Subcutaneous abdominal adipose tissue (tissue), 5 donors: ENCODE results near the gene HRH2.
A peak's percentile ranks its signal among the peaks of the same experiment; 100 is the strongest.
"Not testable (repeated sequence)": the region's sequence is repeated elsewhere in the genome, so short reads cannot be mapped to it uniquely, and the experiment has no call there.

Experiments
- H3K27ac ChIP-seq: one replicate; pipeline ENCODE4 v1.7.0; 2013; ENCODE audit warnings: low read depth, mild to moderate bottlenecking, inconsistent platforms, low read length, moderate library complexity
- H3K27me3 ChIP-seq, 5 donors: one replicate each; pipeline ENCODE4 v1.7.0; 2013; ENCODE audit warnings: low read length in 5 of 5, inconsistent platforms in 1 of 5; ENCODE audit not compliant: control insufficient read depth in 5 of 5, insufficient read depth in 4 of 5
- H3K36me3 ChIP-seq, 5 donors: one replicate each; pipeline ENCODE4 v1.7.0; 2013; ENCODE audit warnings: low read length in 5 of 5; ENCODE audit not compliant: control insufficient read depth in 5 of 5, insufficient read depth in 5 of 5
- H3K4me1 ChIP-seq, 5 donors: one replicate each; pipeline ENCODE4 v1.7.0; 2013; ENCODE audit warnings: low read length in 5 of 5, mild to moderate bottlenecking in 3 of 5, moderate library complexity in 1 of 5; ENCODE audit not compliant: control insufficient read depth in 5 of 5, insufficient read depth in 5 of 5
- H3K4me3 ChIP-seq, 5 donors: one replicate each; pipeline ENCODE4 v1.7.0; 2013; ENCODE audit warnings: low read length in 5 of 5, low read depth in 1 of 5
- H3K9ac ChIP-seq, 5 donors: one replicate each; pipeline ENCODE4 v1.7.0; 2013; ENCODE audit warnings: low read length in 5 of 5, mild to moderate bottlenecking in 4 of 5, moderate library complexity in 3 of 5
- H3K9me3 ChIP-seq, 5 donors: one replicate each; pipeline ENCODE4 v1.7.0; 2013; ENCODE audit warnings: low read length in 5 of 5; ENCODE audit not compliant: control insufficient read depth in 5 of 5
- donor health status: healthy.
- donor health status: healthy.
- donor health status: healthy.
- donor health status: healthy.
- donor health status: healthy.

Gene HRH2

DNA sequence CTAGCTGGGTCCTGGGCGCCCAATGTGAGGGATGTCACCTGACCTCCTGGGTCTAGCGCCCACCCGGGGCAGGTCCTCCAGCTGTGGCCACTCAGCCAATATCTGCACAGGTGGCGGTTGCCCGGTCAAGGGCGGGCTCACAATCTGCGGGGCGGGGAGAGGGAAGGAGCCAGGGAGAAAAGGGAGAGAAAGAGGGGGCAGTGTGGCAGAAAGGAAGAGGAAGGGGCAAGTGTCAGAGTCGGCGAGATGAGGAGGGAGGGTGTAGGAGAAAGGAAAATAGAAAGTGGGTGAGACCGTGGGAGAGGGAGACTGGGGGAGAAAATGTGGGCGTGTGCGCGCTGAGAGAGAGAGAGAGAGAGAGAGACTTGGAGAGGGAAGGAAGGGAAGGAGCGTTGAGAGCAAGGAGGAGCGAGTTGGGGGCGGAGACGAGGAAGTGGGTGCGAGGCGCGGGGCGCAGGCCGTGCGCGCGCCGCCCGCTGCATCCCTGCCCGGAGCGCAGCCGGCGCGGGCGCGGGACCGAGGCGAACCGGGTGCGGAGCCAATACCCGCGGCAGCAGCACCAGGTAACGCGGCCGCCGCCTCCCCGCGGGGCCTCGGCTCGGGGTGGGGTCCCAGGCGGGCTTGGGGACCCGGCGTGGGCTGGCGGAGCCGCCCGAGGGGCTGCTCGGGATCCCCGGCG is at the start of gene HRH2:
Gene HRH2, plus strand, starts transcription at position 479 of the 679 bp plus-strand sequence. CDS start 25,163 bp downstream, outside the sequence.
- Histone ChIP-seq H3K27ac (no peak within 1 kb of the TSS), H3K27me3 (peaks cover 0 to 34% (median 28%) of the 10 kb centered on the region in 5 donors), H3K9ac (peak within 1 kb of the TSS in 4 of 5 donors; percentile 13 to 48 (median 32)), H3K36me3 (no peaks in the 10 kb centered on the region), H3K4me1 (peaks cover 2 to 30% (median 14%) of the 10 kb centered on the region in 5 donors), H3K4me3 (peak within 1 kb of the TSS; percentile 53 to 74 (median 67)), H3K9me3 (no peaks in the 10 kb centered on the region)

DNA sequence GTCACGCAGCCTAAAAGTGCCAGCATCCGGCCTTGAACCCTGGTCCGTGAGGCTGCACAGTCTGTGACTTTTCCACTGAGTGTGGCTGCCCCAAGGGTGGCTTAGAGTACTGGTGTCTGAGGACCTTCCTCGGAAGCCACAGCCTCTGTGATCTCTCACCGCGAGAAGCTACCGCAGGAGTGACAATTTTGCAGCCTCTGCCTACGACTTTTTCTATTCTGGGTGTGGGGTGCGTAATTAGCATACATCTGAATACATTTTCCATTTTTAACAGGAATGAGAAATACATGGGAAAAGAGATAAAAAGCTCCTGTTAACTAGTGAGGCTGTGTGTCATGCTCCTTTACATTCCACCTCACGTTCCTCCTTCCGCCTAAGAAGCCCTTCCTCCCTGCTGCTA is 48.3 kb upstream of the HRH2 start:
- no peak overlapping the region for H3K9ac ChIP-seq
- H3K9me3 ChIP-seq = no peaks in the 10 kb centered on the region
- peaks cover 0 to 11% (median 9%) of the 10 kb centered on the region in 5 donors for H3K4me1 ChIP-seq
- no peaks in the 10 kb centered on the region for H3K36me3 ChIP-seq
- H3K4me3 ChIP-seq = no peak overlapping the region
- H3K27me3 ChIP-seq = peaks cover 0 to 6% (median 4%) of the 10 kb centered on the region in 5 donors
- no peak overlapping the region for H3K27ac ChIP-seq

- no peak overlapping the region for H3K4me3 ChIP-seq
- H3K9me3 ChIP-seq = no peaks in the 10 kb centered on the region
- H3K4me1 ChIP-seq = peaks cover 0 to 14% (median 9%) of the 10 kb centered on the region in 5 donors
- no peaks in the 10 kb centered on the region for H3K36me3 ChIP-seq
- H3K9ac ChIP-seq = no peak overlapping the region
- peaks cover 0 to 6% (median 4%) of the 10 kb centered on the region in 5 donors for H3K27me3 ChIP-seq
- H3K27ac ChIP-seq = no peak overlapping the region
These were observed 47.5 kb upstream of the HRH2 start for GRCh38 chr5:175610381-175610780.

DNA sequence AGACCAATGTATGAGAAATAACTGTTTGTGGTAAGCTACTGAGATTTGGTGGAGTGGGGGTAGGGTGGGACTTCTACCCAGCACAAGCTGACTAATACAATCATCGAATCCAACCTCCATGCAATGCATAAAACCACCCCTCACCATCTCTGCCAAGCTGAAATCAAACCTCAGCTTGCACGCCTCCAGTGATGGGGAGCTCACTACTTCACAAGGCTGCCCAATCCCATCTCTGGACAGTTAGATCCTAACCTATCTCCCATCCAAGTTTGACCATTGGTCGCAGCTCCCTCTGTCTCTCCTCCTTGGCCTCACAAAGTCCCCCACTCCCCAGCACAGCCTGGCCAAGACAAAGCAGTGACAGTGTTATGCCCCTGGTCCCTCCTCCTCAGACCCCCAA is 47.0 kb upstream of the HRH2 start:
- Histone ChIP-seq H3K36me3 (no peaks in the 10 kb centered on the region), H3K4me1 (peaks cover 0 to 14% (median 9%) of the 10 kb centered on the region in 5 donors)

DNA sequence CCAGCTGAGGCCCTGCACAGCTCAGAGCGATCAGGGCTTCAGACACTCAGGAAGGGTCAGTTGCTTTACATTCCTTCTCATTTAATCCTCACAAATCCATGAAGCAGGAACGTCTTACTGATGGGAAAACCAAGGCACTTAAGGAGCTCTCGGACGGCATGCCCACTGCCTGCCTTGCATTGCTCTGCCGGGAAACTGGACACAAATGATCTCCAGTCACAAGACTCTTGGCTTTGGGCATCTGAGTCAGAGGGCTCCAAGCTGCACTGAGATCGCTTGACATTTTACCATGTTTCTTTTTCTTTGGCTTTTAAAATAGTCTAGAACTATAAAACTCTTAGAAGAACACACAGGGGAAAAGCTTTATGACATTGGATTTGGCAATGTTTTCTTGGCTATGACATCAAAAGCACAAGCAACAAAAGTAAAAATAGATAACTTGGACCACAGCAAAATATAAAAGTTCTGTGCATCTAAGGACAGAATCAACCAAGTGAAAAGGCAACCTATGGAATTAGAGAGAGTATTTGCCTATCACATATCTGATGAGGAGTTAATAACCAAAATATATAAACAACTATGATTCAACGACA is 43.6 kb upstream of the HRH2 start:
- Histone ChIP-seq H3K4me1 (peaks cover 0 to 23% (median 13%) of the 10 kb centered on the region in 5 donors), H3K9me3 (no peaks in the 10 kb centered on the region)

More for the DNA sequence above, 47.0 kb upstream of the HRH2 start:
- peaks cover 0 to 6% (median 4%) of the 10 kb centered on the region in 5 donors for H3K27me3 ChIP-seq
- no peak overlapping the region for H3K4me3 ChIP-seq
- no peaks in the 10 kb centered on the region for H3K9me3 ChIP-seq
- H3K9ac ChIP-seq = no peak overlapping the region
- no peak overlapping the region for H3K27ac ChIP-seq

GRCh38 chr5:175614861-175615260 is 43.0 kb upstream of the HRH2 start:
- Histone ChIP-seq H3K27ac (no peak overlapping the region), H3K9me3 (no peaks in the 10 kb centered on the region), H3K9ac (no peak overlapping the region), H3K36me3 (no peaks in the 10 kb centered on the region), H3K4me1 (peaks cover 0 to 23% (median 13%) of the 10 kb centered on the region in 5 donors), H3K27me3 (peaks cover 0 to 4% (median 3%) of the 10 kb centered on the region in 5 donors), H3K4me3 (no peak overlapping the region)

More for the DNA sequence above, 43.6 kb upstream of the HRH2 start:
- peak overlapping the region in 1 of 5 donors; percentile 43 for H3K9ac ChIP-seq
- no peak overlapping the region for H3K4me3 ChIP-seq
- H3K36me3 ChIP-seq = no peaks in the 10 kb centered on the region
- H3K27ac ChIP-seq = no peak overlapping the region
- H3K27me3 ChIP-seq = peaks cover 0 to 4% (median 3%) of the 10 kb centered on the region in 5 donors

- H3K9me3 ChIP-seq = no peaks in the 10 kb centered on the region
- H3K4me3 ChIP-seq = no peak overlapping the region
- H3K27ac ChIP-seq = no peak overlapping the region
- H3K36me3 ChIP-seq = no peaks in the 10 kb centered on the region
- peaks cover 0 to 3% (median 0%) of the 10 kb centered on the region in 5 donors for H3K27me3 ChIP-seq
- H3K9ac ChIP-seq = no peak overlapping the region
- peaks cover 0 to 23% (median 13%) of the 10 kb centered on the region in 5 donors for H3K4me1 ChIP-seq
These were observed 41.8 kb upstream of the HRH2 start for GRCh38 chr5:175616083-175616482.

- not testable (repeated sequence) for H3K27ac ChIP-seq, H3K36me3 ChIP-seq, H3K9ac ChIP-seq, H3K4me3 ChIP-seq, H3K27me3 ChIP-seq, H3K9me3 ChIP-seq
- H3K4me1 ChIP-seq = peaks cover 0 to 23% (median 13%) of the 10 kb centered on the region in 5 donors
These were observed 41.3 kb upstream of the HRH2 start for GRCh38 chr5:175616527-175616926.

DNA sequence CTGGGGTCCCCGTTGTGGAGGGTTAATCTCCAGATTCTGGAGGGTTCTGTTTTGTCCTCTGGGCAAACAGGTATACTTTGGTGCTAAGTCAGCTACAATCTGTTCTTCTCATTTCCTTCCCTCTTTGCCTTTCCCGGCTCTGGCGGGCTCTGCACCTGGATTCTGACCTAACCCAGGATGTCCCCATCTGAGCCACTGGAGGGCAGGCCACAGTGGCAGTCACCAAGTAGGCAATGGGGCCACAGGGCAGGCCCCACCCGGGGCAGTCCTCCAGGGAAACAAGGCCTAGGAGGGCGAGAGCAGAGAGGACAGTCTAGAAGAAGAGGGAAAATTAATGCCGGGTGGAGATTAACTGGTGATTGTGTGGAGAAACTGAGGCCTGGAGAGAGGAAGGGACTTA is 40.4 kb upstream of the HRH2 start:
- Histone ChIP-seq H3K27ac (no peak overlapping the region), H3K4me1 (peaks cover 0 to 26% (median 13%) of the 10 kb centered on the region in 5 donors), H3K4me3 (no peak overlapping the region), H3K9me3 (no peaks in the 10 kb centered on the region), H3K27me3 (no peaks in the 10 kb centered on the region), H3K36me3 (no peaks in the 10 kb centered on the region), H3K9ac (no peak overlapping the region)

- no peaks in the 10 kb centered on the region for H3K27me3 ChIP-seq
- peaks cover 2 to 34% (median 20%) of the 10 kb centered on the region in 5 donors for H3K4me1 ChIP-seq
- no peak overlapping the region for H3K4me3 ChIP-seq
- H3K36me3 ChIP-seq = no peaks in the 10 kb centered on the region
- H3K9ac ChIP-seq = no peak overlapping the region
- peaks cover 0 to 2% (median 0%) of the 10 kb centered on the region in 5 donors for H3K9me3 ChIP-seq
- H3K27ac ChIP-seq = no peak overlapping the region
These were observed 37.3 kb upstream of the HRH2 start for GRCh38 chr5:175620527-175620926.
